Inflammatory macrophage treated with lipopolysaccharide for 1 hour (primary cell): ENCODE data around the gene IST1.

ENCODE experiments used
- DNase-seq, 2 donors: peaks; one replicate each; pipeline ENCODE4 v3.0.0-alpha.2; 2020 to 2022

The IST1 gene

DNA sequence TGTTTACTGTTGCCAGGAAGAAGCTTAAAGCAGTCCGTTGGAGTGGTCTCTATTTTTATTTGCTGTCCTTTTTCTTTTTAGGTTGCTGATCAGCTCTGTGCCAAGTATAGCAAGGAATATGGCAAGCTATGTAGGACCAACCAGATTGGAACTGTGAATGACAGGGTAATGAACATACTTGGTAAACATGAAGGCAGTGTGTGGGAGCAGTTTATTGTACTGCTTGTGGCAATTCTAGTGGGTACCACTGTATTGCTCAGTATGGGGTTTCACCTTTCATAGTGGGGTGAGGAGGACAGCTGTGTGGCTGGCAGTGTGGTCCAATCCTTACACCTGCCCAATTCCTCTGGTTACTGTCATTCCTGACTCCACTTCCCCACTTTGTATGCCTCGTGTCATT, 25.3 kb downstream of the IST1 start:
- no peak for DNase-seq

DNA sequence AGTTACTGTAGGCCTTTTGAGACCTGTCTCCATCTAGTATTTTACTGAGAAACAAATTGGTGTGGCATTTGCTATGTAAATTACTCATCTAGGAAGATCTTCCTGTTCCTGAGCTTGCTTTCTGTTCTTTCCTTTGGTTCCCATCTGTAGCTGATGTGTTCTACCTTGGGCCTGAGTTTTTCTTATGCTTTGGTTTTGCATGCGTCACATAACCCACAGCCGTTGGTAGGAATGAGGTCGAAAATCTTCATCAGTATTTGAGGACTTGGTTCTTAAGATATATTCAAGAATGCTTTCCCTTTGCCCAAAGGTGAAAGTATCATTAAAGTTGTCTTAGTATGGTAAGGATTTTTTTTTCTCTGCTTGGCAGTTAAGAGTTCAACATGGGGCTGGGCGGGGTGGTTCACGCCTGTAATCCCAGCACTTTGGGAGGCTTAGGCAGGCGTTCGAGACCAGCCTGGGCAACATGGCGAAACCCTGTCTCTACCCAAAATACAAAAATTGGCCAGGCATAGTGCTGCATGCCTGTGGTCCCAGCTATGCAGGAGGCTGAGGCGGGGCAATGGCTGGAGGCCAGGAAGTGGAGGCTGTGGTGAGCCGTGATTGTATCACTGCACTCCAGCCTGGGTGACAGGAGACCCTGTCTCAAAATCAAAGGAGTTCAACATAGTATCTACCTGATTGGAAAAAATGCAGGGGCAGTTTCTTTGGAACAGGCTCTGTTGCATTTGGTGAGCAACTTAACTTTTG, 28.8 kb downstream of the IST1 start:
- no peak for DNase-seq

DNA sequence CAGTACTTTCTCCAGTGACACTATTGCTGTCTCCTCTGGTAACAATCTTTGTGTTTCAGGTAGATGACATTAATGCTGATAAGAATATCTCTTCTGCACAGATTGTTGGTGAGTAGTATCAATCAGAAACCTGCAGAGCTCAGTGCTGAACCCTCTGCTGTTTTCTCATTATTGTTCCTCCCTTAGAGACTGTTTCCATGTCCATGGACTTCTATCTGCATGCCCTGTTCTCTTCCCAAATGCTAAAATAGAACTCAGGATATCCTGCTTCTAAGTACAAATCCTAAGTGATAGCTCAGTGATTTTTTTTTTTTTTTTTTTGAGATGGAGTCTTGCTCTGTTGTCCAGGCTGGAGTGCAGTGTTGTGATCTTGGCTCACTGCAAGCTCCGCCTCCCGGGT, 29.4 kb downstream of the IST1 start:
- DNase-seq = no peak

DNA sequence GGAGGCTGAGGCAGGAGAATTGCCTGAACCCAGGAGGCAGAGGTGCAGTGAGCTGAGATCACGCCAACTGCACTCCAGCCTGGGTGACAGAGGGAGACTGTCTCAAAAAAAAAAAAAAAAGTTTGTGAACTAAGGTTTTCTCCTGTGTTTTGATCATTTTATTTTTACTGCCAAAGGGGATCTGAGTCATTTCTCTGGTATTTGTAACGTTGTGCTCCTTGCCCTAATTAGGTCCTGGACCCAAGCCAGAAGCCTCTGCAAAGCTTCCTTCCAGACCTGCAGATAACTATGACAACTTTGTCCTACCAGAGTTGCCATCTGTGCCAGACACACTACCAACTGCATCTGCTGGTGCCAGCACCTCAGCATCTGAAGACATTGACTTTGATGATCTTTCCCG, 32.1 kb downstream of the IST1 start:
- no peak for DNase-seq

DNA sequence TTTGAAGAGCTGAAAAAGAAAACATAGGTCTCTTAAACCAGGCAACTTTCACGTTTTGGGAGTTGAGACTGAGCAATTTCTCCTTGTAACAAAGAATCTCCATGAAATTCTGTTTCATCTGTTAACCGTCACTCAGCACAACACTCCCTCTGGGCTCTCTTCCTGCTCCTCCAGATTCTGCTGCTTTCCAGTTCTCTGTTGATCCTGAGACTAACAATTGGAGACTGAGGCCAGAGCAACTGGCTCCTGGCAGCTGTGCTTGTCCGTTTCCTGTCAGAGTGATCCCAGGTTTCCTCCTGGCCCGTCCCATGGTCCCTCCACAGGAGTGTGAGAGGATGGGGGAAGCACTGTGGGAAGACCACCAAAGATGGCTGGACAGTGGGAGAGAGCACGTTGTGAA, 32.5 kb downstream of the IST1 start:
- DNase-seq = no peak

DNA sequence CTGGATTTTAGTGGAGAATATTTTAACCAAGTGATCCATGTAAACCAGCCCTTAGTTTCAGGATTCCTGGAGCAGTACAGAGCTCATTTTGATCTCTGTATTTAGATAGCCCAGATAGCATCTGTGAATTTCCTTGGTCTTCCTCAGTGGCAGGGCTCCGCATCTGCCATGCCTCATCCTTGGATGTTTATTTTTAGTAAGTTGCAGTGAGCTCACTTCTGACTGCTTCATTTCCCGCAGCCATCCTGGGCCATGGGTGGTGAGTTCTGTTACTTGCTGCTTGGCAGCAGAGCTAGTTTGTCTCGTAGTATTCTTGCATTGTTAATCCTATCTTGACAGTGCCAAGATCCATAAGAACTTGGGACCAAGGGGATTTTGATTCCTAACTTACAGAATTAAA, 33.7 kb downstream of the IST1 start:
- no peak for DNase-seq

DNA sequence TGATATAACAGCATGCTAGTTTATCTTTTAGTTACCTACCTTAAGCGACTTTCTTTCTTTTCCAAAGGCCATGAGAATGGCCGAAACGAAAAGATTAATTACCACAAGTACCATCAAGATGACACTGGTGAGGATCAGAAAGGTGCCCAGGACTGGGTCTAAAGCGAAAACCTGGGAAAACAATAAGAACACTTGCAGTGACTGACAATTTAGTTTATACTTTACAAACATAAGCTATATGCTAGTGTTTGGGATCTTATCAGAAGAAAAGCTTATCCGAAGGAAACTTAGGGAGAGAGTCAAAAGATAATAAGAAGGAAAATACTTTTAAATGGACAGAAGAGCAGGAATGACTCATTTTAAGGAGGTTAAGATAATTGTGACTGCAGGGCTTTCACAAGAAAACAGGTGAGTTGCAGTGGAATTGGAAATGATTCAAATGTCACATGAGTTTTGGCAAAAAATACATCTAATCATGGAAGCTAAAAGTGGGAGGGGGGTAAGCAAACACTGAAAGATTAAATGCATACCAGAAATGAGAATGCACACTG, 34.8 kb downstream of the IST1 start:
- DNase-seq = no peak

DNA sequence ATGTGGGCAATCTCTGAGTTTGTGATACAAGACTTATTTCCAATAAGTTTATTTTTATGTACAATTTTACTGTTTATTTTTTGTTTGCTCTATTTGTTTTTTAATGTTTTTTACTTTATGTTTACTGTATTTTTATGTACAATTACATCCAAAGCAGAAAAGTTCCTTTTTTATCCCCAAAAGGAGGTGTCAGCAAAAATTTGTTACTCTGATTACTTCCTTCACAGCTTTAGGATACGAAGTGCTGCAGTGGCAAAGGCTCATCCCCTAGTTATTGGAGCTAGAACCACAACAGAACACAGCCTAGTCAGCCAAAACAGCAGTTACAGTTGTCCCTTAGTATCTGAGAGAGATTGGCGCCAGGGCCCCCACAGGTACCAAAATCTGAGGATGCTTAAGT, 35.7 kb downstream of the IST1 start:
- no peak for DNase-seq

DNA sequence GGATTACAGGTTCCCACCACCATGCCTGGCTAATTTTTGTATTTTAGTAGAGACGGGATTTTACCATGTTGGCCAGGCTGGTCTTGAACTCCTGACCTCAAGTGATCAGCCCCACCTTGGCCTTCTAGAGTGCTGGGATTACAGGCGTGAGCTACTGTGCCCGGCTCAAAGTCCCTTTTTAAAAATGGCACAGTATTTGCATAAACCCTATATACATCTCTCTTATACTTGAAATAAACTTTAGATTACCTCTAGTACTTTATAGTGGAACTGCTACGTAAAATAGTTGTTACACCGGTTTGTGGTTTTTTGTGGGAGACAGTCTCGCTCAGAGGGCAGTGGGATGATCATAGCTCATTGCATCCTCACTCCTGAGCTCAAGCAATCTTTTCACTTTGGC, 36.3 kb downstream of the IST1 start:
- DNase-seq = no peak

DNA sequence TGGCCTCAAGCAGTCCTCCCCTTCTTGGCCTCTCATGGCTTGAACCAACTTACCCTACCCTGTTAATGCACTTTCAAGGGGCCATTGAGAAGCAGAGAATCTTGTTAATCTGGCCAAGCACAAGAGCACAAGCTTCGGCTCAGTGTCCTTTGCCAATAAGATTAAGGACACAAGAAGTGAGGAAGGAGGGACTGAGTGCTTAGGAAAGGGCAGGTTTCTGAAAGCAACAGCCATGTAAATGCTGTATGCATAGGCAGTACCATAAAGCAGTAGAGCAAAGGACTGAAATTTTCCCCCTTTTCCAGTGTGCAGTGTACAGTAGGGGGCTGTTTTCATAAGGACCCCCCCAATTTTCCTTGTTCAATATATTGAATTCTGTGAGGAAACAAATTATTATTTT, 37.7 kb downstream of the IST1 start:
- DNase-seq = no peak

DNA sequence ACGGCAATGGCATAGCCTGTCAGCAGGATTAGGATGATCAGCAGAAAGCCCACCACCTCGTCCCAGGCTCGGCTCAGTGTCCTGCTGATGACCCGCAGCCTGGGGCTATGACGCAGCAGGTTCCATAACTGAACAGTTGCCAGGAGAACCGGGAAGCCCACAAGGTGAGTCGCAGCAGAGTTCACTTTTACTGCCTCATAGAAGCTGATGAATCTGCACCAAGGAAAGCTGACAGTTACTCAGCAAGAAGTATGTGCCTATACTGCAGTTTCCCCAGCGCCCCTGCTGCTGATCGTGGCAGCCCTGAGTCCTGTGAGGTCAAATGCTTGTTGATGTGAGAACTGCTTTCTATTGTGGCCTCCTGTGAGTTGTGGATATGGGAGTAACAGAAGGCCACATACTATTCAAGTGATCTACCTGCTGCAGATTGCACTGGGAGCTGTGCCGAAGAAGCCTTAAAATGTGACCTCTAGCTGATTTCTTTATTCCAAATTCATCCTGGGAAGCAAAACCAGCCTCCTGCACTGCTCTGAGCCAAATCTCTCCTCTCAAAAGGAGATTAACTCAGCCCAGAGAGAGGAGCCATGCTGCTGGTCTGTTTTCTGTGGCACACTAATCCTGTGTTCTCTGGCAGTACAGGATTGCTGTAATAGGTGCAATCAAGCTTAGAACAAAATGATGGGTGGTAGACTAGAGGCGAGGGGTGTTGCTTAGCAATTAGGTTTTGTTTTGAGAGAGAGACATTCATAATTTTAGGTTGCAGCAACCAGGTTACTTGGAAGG, 38.8 kb downstream of the IST1 start:
- no peak for DNase-seq

DNA sequence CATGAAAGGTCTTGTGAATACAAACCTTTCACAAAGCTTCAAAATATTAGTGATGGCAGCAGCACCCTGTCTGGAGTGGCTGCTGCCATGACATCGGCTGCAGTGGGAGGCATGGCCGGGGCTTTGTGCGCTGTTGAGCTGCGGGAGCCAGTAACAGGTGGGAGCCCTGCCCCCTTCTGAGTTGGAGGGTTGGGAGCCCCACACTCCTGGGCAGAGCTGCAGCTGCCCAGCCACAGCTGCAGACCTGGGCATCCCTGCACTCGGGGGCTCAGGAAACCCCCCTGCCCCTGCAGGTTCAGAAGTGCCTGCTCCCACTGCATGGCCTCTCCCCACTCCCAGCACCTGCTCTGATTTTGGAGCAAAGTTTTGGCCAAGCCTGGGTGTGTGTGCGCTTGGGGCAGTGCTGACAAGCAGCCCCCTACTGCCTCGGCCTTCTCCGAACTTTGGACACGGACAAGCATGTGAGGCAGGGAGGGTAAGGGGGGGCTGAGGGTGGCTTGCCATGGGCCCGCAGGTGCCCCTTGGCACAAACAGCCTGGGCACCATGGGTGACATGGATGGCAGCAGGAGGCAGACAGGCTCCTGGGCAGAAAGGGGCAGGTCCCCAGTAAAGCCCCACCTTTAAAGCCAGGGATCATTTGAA, 42.7 kb downstream of the IST1 start:
- DNase-seq = no peak

DNA sequence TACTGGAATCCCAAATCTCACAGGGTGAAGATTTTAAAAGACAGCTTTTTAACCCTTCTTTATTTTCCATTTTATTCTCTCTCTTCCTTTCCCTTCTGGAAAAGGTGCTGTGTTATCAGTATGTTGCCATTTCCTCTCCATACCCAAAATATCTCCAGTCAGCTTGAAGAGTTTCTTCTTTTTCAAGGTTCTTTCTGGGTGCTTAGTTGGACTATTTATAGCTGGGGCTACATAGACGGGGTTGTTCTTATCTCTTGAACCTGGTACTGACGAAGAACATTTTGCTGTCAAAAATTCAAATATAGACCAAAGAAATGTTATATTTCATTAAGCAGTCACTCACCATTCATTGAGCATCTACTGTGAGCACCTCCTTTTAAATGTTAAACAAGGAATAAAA, 48.6 kb downstream of the IST1 start:
- DNase-seq = no peak

DNA sequence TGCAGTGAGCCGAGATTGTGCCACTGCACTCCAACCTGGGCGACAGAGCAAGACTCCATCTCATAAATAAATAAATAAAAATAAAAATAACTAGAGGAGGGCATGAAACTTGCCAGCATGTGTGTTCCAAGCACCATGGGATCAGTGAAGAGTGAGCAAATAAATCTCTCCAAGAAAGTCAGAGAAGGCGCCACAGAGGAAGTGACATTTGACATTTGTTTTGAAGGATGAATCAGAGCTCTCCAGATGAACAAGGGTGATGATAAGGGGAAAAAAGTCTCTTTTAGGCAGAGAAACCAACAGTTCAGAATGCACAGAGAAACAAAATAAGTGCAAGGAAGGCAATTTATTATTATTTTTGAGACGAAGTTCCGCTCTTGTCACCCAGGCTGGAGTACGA, 50.3 kb downstream of the IST1 start:
- DNase-seq = no peak

DNA sequence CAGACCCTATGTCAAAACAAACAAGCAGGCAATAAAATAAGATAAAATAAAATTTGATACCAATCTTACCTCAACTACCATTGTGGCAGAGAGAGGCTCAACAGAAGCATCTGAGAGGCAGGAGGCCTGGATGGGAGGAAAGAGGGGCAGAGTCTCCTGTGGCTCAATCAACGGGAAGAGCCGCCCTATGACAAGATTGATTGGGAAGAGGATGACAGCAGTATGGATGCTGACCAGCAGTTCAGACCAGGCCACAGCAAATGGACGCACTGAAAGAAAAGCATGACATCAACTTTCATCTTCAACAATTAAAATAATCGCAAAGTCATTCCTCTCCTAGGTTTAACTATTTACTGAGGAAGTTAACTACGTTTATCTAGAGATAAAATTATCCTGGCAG, 57.5 kb downstream of the IST1 start:
- DNase-seq = no peak

DNA sequence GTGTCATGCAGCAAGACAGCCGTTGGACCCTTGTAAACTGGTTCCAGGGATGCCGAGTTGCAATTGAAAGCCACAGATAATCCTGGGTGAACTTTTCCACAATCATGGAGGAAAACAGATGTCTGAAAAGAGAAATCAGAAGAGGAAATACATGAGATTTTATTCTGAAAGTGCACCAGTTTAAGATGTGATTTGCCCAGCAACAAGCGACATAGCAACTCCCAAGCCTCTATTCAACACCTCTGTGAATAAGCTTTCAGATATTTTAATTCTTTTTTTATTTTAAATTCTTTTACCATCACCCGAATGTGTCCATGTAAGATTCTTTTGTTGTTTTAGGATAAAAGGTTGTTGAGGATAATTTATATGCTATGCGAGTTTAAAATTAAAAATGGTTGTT, 58.8 kb downstream of the IST1 start:
- DNase-seq = no peak

DNA sequence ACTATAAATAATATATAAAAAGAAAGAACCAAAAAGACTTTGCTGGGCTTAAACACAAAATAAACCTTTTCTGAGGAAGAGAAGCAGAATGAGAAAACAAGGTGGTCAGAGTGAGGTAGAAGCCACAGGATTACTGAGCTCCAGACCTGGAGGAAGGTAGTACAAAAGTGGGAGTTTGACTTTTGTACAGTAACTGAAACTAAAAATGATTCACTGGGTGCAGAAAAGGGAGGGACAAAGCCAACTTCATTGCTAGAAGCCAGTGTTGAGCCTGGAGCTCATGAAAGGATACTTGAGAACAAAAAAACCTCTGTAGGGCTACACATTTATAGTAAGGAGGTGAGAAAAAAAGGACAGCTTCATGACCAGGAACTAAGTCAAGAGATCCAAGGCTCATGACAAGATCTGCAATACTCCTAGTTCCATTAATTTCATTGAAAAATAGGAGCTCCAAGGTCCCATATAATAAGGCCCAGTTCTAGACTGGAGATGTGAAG, 59.4 kb downstream of the IST1 start:
- DNase-seq = no peak

DNA sequence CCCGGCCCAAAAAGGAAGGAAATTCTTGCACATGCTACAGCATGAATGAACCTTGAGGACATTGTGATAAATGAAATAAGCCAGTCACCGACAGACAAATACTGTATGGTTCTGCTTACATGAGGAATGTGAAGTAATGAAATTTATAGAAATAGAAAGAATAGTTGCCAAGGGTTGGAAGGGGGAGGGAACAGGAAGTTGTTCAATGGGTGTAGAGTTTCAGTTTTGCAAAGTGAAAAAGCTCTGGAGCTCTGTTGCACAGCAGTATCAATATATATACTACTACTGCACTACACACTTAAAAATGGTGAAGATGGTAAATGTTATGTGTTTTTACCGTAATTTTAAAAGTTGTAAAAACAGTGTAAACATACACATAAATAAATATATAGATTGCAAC, 61.2 kb downstream of the IST1 start:
- DNase-seq = peak; percentile 24 to 42

DNA sequence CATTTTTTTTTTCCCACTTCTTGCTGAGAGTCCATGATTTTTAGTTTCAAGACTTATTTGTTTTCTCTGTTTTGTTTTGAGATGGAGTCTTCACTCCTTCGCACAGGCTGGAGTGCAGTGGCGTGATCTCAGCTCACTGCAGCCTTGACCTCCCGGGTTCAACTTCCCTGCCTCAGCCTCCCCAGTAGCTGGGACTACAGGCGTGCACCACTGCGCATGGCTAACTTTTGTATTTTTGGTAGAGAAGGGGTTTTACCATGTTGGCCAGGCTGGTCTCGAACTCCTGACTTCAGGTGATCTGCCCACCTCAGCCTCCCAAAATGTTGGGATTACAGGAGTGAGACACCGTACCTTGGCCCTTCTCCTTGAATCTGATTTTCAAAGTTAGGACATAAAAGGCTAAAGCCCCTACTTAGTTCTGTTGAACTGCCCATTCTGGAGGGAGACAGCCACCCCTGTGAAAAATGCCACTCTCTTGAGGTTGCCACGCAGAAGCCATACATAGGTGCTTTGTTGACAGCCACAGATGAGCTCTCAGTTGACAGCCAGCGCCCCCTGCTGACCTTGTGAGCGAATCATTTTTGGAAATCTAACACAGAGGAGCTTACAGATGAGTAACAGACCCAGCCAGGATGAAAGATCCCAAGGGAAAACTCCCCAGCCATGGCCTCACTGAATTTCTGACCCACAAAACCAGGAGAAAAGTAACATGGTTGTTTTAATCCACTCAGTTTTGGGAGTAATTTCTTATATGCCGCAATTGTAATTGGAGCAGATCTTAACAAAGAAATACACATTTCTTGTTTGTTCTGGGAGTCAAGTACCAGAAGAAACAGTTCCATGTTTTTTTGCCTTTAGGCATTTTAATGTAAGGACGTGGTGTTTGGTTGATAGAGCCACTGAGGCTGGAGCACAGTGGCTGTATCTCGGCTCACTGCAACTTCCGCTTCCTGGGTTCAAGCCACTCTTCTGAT, 66.0 kb downstream of the IST1 start:
- peak; percentile 57 to 92 for DNase-seq

DNA sequence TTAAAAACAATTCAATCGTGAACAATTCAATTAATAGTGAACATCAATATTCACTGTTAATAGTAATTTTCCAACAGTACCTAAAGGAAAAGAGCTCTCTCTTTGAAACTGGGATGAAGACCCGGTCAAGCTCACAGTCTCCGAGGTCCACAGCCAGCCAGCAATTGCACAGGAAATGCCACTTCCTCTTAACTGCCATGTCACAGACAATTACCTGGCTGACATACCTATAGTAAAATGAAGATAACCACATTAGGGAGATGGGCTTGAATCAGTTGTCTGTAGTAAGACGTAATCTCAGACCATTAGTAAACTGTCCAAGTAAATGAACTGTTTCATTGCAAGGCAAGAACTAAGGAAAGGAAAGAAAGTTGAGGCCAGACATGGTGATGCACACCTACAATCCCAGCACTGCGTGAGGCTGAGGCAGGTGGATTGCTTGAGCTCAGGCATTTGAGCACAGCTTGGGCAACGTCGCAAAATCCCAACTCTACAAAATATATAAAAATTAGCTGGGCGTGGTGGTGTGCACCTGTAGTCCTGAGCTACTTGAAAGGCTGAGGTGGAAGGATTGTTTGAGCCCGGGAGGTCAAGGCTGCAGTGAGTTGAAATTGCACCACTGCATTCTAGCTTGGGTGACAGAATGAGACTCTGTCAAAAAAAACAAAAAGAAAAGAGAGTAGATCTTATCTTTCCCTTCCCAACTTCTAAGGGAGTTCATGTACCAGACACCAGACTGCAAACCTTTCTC, 68.0 kb downstream of the IST1 start:
- DNase-seq = no peak

DNA sequence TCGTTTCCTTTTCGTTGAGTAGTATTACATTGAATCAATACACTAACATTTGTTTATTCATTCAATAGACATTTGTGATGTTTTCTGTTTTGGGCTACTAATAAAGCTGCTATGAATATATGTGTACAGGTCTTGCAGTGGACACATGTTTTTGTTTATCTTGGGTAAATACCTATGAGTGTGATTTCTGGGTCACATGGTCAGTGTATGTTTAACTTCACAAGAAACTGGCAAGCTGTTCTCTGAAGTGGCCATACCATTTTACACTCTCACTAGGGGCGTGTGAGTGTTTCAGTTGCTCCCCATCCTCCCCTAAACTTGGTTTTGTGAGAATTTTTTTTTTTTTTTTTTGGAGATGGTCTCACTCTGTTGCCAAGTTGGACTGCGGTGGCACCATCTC, 69.9 kb downstream of the IST1 start:
- no peak for DNase-seq

DNA sequence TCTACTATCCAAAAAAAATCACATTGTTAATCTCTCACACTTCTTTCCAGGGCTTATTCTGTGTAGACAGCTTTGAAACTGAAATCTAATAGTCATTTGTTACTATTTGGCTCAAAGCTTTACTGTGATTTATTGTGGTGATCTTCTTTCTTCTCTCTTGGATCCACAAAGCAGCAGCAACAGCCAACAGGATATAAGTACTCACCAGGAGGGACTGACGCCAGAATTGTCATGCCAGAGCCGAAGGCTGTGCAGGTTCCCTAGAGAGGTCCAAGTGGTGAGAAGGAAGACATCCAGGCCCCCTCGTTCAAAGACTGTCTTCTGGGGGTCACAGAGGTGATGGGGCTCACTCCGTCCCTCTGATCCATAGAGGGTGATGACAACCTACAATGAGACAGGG, 71.6 kb downstream of the IST1 start:
- no peak for DNase-seq
